ENCODE data around the gene BRI3. TPM values are rescaled to one million over a fixed set of nuclear protein-coding genes. Genes with fewer than 3 reads are reported as not detected.

BRI3 gene
- total RNA-seq, 2 experiments from 2014 or later, result 68.0 to 76.5 TPM

DNA sequence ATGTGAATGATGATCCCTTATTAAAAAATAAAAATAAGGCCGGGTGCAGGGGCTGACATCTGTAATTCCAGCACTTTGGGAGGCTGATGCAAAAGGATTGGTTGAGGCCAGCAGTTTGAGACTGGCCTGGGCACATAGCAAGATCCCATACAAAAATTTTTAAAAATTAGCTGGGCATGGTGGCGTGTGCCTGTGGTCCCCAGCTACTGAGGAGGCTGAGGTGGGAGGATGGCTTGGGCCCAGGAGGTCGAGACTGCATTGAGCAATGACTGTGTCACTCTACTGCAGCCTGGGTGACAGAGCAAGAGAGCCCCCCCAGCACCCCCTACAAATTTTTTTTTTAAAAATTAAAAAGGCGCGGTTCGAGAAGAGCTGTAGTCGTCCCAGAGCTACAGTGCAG is 1.2 kb upstream of the BRI3 start:
- H3K27me3 ChIP-seq (ENCODE audit: control insufficient read depth in 1 of 2, insufficient read depth in 2 of 2, low read length in 2 of 2), result no peaks in the 10 kb centered on the region
- no peaks in the 10 kb centered on the region for H3K36me3 ChIP-seq (ENCODE audit: insufficient read depth, low read length)
- peak overlapping the region; percentile 77 for H3K4me3 ChIP-seq (ENCODE audit: low read length)
- TF ChIP-seq, protein P1, sequence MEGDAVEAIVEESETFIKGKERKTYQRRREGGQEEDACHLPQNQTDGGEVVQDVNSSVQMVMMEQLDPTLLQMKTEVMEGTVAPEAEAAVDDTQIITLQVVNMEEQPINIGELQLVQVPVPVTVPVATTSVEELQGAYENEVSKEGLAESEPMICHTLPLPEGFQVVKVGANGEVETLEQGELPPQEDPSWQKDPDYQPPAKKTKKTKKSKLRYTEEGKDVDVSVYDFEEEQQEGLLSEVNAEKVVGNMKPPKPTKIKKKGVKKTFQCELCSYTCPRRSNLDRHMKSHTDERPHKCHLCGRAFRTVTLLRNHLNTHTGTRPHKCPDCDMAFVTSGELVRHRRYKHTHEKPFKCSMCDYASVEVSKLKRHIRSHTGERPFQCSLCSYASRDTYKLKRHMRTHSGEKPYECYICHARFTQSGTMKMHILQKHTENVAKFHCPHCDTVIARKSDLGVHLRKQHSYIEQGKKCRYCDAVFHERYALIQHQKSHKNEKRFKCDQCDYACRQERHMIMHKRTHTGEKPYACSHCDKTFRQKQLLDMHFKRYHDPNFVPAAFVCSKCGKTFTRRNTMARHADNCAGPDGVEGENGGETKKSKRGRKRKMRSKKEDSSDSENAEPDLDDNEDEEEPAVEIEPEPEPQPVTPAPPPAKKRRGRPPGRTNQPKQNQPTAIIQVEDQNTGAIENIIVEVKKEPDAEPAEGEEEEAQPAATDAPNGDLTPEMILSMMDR (IDR thresholded peaks at IDR 0.05), result no peak
- H3K4me1 Mint-ChIP-seq (ENCODE audit: low read depth), result peaks cover 36% of the 10 kb centered on the region
- H3K27ac Mint-ChIP-seq, result peak overlapping the region; percentile 91
- H3K27me3 Mint-ChIP-seq, result no peaks in the 10 kb centered on the region
- peak overlapping the region in 1 of 2 donors; percentile 62 for H3K27ac ChIP-seq (ENCODE audit: low read depth in 1 of 2, low read length in 2 of 2)
- ChIA-PET CTCF (interaction anchor here (0.7 kb wide), 1 partner anchor 31 kb away, joined by 3 read pairs; no protein-coding TSS in a partner anchor), POLR2A (interaction anchor here (0.6 to 5.1 kb wide), 7 partner anchors 13 to 598 kb away, joined by 3 to 65 read pairs (median 3); partner anchors contain the start of genes TECPR1 and TRRAP)
- H3K4me3 Mint-ChIP-seq, result peak overlapping the region; percentile 90
- ATAC-seq (ENCODE audit: poor library complexity) (no peak), DNase-seq (peak in 1 of 14 experiments; percentile 27)
- peaks cover 43% of the 10 kb centered on the region for H3K4me1 ChIP-seq (ENCODE audit: insufficient read depth, low read length)
- intact Hi-C loops (cut with DNase I, micrococcal nuclease), result loop anchor here (1.0 to 10.0 kb wide), 8 partner anchors 29 to 1165 kb away; partner anchors contain the start of genes BAIAP2L1 (in 1 of the 2), BHLHA15 (in 1 of the 2), SDHAF3 (in 1 of the 2) and SMURF1 (in 1 of the 2)
- no peaks in the 10 kb centered on the region for H3K9me3 ChIP-seq (ENCODE audit: control insufficient read depth in 1 of 2, insufficient read depth in 1 of 2, low read length in 2 of 2)
- peaks cover 9% of the 10 kb centered on the region for H3K36me3 Mint-ChIP-seq (ENCODE audit: low read depth)
- no peaks in the 10 kb centered on the region for H3K9me3 Mint-ChIP-seq

DNA sequence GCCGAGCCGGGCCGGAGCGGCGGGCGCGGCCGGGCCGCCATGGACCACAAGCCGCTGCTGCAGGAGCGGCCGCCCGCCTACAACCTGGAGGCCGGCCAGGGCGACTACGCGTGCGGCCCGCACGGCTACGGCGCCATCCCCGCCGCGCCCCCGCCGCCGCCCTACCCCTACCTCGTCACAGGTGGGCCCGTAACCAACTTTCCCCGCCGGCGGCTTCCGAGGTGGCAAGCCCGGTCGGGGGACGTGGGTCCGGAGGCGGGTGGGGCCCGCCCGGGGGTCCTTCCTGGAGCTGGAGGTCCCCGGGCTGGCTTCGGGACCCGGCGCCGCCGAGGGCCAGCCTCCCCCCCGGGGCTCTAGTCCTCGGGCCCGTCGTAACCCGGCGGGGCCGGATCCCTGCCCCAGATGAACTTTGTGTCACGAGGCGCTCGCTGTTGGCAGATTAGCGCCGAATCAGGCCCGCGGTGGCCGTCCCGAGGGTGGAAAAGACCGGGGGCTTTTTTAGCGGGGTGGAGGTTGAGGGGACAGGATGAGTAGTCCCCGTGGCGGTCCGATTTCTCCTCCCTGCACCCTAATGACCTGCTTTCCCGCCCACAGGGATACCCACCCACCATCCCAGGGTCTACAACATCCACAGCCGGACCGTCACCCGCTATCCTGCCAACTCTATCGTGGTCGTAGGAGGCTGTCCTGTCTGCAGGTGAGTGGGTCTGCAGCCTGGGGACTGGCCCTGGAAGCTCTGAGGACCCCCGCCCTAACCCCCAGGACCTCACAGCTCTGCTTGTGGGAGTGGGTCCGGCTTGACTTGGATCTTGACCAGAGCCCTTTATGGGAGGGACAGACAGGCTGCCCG is 496 bp downstream of the BRI3 start:
- intact Hi-C loops (cut with DNase I, micrococcal nuclease), result loop anchor here (2.0 to 10.0 kb wide), 8 partner anchors 31 to 1167 kb away; partner anchors contain the start of genes BAIAP2L1 (in 1 of the 2), BHLHA15 (in 1 of the 2), LMTK2 (in 1 of the 2) and SDHAF3 (in 1 of the 2)
- H3K27ac ChIP-seq (ENCODE audit: low read depth in 1 of 2, low read length in 2 of 2), result peak overlapping the region in 1 of 2 donors; percentile 35
- no peaks in the 10 kb centered on the region for H3K27me3 ChIP-seq (ENCODE audit: control insufficient read depth in 1 of 2, insufficient read depth in 2 of 2, low read length in 2 of 2)
- peak overlapping the region; percentile 83 for H3K27ac Mint-ChIP-seq
- TF ChIP-seq, protein P1 (IDR thresholded peaks at IDR 0.05), result no peak
- H3K4me1 ChIP-seq (ENCODE audit: insufficient read depth, low read length), result peaks cover 59% of the 10 kb centered on the region
- H3K36me3 ChIP-seq (ENCODE audit: insufficient read depth, low read length), result no peaks in the 10 kb centered on the region
- peak overlapping the region; percentile 73 for H3K4me3 ChIP-seq (ENCODE audit: low read length)
- ChIA-PET CTCF (no interaction called here), POLR2A (interaction anchor here (5.1 kb wide), 1 partner anchor 31 kb away, joined by 65 read pairs; the partner anchor contains the start of gene TECPR1)
- ATAC-seq (ENCODE audit: poor library complexity) (peak; percentile 18), DNase-seq (peak in 8 of 14 experiments; percentile 9 to 70 (median 24))
- no peaks in the 10 kb centered on the region for H3K9me3 ChIP-seq (ENCODE audit: control insufficient read depth in 1 of 2, insufficient read depth in 1 of 2, low read length in 2 of 2)
- peak overlapping the region; percentile 88 for H3K4me3 Mint-ChIP-seq
- H3K27me3 Mint-ChIP-seq, result no peaks in the 10 kb centered on the region
- H3K9me3 Mint-ChIP-seq, result no peaks in the 10 kb centered on the region
- peaks cover 9% of the 10 kb centered on the region for H3K36me3 Mint-ChIP-seq (ENCODE audit: low read depth)
- H3K4me1 Mint-ChIP-seq (ENCODE audit: low read depth), result peaks cover 43% of the 10 kb centered on the region

DNA sequence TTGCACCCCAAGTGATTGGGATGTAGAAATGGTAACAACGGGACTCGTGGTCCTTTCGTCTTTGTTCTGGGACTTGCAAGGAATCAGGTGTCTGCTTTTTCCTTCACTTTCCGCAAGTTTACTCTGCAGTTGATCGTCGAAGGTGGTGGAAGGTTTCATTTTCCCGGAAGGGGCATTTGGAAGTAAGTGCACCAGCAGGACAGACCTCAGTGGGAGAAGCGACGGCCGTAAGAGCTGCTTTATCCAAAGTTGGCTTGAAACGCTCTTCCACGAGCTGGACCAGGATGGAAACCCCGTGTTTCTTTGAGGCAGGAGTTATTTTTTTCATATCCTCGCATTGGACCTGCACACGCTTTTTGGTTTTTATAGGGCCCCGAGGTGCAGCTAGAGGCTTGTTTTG is 1.2 kb downstream of the BRI3 start:
- H3K9me3 Mint-ChIP-seq, result no peaks in the 10 kb centered on the region
- H3K4me3 Mint-ChIP-seq, result peak overlapping the region; percentile 88
- POLR2A ChIA-PET, result interaction anchor here (5.1 kb wide), 1 partner anchor 31 kb away, joined by 65 read pairs; the partner anchor contains the start of gene TECPR1
- no peak for ATAC-seq (ENCODE audit: poor library complexity)
- DNase-seq, result peak in 1 of 14 experiments; percentile 22
- H3K4me3 ChIP-seq (ENCODE audit: low read length), result peak overlapping the region; percentile 73
- intact Hi-C loops (cut with DNase I, micrococcal nuclease), result loop anchor here in 1 of 2 experiments (2.0 to 10.0 kb wide), 7 partner anchors 70 to 1168 kb away; partner anchors contain the start of genes BAIAP2L1, BHLHA15, LMTK2 and SDHAF3
- H3K4me1 Mint-ChIP-seq (ENCODE audit: low read depth), result peaks cover 43% of the 10 kb centered on the region
- H3K27me3 Mint-ChIP-seq, result no peaks in the 10 kb centered on the region
- peaks cover 66% of the 10 kb centered on the region for H3K4me1 ChIP-seq (ENCODE audit: insufficient read depth, low read length)
- H3K9me3 ChIP-seq (ENCODE audit: control insufficient read depth in 1 of 2, insufficient read depth in 1 of 2, low read length in 2 of 2), result no peaks in the 10 kb centered on the region
- TF ChIP-seq, protein P1 (IDR thresholded peaks at IDR 0.05), result no peak
- CTCF ChIA-PET, result no interaction called here
- H3K27ac Mint-ChIP-seq, result peak overlapping the region; percentile 83
- no peak overlapping the region for H3K27ac ChIP-seq (ENCODE audit: low read depth in 1 of 2, low read length in 2 of 2)
- no peaks in the 10 kb centered on the region for H3K27me3 ChIP-seq (ENCODE audit: control insufficient read depth in 1 of 2, insufficient read depth in 2 of 2, low read length in 2 of 2)
- H3K36me3 ChIP-seq (ENCODE audit: insufficient read depth, low read length), result no peaks in the 10 kb centered on the region
- H3K36me3 Mint-ChIP-seq (ENCODE audit: low read depth), result peaks cover 9% of the 10 kb centered on the region
